Fibroblast of pulmonary artery (primary cell): ENCODE data around the gene MASP1.

Source experiments
- DNase-seq: peaks from one replicate; pipeline ENCODE4 v3.0.0-alpha.2; 2010; ENCODE audit warnings: low read depth
- H3K4me3 ChIP-seq: replicated peaks from 2 replicates; pipeline ENCODE4 v1.5.1; 2011; ENCODE audit warnings: low read depth, mild to moderate bottlenecking, control low read depth, low read length, moderate library complexity
- TF ChIP-seq, protein P1 (sequence below): IDR thresholded peaks from 2 replicates; pipeline ENCODE4 v1.5.1; 2011; ENCODE audit warnings: mild to moderate bottlenecking, control low read depth, low read length, inconsistent platforms; ENCODE audit errors: missing control alignments

Gene MASP1

DNA sequence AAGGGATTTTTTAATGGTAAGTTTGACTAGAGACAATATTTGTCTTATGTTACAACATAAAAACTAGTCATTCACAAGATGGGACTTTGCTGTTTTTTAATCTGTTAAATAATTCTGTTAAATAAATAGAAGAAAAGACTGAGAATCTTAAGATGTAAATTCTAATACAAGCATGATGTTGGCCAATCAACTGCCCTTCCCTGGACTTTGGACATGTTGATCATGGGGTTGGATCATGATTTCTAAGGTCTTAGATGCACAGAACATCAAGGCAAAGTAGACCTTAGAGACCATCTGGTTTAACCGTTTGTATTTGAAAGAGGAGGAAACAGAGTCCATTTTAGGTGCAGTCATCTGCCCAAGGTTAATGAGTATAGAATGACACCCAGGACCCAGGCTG, 10.9 kb downstream of the MASP1 start:
- DNase-seq, result no peak
- TF ChIP-seq, protein P1, sequence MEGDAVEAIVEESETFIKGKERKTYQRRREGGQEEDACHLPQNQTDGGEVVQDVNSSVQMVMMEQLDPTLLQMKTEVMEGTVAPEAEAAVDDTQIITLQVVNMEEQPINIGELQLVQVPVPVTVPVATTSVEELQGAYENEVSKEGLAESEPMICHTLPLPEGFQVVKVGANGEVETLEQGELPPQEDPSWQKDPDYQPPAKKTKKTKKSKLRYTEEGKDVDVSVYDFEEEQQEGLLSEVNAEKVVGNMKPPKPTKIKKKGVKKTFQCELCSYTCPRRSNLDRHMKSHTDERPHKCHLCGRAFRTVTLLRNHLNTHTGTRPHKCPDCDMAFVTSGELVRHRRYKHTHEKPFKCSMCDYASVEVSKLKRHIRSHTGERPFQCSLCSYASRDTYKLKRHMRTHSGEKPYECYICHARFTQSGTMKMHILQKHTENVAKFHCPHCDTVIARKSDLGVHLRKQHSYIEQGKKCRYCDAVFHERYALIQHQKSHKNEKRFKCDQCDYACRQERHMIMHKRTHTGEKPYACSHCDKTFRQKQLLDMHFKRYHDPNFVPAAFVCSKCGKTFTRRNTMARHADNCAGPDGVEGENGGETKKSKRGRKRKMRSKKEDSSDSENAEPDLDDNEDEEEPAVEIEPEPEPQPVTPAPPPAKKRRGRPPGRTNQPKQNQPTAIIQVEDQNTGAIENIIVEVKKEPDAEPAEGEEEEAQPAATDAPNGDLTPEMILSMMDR, result no peak
- H3K4me3 ChIP-seq, result no peak overlapping the region

DNA sequence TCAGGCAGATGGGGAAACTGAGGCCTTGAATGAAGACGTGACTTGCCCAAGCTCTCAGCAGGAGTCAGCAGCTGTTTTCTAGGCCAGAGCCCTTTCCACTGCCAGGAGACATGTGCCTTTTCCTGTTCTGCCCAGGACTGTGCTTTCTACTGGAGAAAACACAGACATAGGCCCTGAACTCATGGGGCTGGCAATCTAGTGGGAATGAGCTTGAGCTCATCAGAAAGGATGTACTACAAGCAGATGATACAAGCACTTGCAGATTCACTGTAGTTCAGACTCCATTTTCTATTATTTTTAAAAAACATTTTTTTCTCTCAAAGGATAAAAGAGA, 14.4 kb downstream of the MASP1 start:
- DNase-seq, result no peak
- no peak overlapping the region for H3K4me3 ChIP-seq
- TF ChIP-seq, protein P1, result no peak

DNA sequence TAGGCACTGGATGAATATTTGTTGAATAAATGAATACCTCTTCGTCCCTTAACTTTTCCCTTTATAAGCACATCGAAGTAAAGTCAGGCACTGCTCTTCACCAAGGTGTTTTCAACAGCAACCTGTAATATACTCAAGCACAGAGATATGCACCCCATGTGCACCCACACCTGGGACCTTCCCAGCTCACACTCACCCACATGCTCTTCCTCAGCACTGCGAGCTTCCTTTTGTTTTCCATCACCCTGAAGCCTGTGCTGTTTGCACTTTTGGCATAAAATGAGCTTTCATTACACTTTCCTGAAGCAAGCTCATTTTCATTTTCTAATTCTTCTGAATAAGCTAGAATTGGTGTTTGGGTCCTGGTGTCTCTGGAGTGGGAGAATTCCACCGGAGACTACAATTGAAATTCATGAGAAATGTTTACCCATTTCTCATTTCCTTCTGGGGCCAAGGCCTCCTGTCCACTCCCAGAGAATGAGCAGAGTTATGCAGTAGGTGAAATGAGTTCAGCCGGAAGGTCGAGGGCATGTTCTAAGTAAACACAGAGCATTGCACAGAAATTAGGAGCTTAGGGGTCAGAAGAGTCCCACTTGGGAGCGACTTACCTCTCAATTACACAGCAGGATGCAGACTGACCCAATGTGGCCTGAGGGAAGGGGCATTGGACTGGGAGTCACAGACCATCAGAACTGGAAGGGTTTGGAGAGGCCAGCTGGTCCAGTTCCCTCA, 15.0 kb downstream of the MASP1 start:
- TF ChIP-seq, protein P1, result no peak
- H3K4me3 ChIP-seq, result no peak overlapping the region
- DNase-seq, result no peak

DNA sequence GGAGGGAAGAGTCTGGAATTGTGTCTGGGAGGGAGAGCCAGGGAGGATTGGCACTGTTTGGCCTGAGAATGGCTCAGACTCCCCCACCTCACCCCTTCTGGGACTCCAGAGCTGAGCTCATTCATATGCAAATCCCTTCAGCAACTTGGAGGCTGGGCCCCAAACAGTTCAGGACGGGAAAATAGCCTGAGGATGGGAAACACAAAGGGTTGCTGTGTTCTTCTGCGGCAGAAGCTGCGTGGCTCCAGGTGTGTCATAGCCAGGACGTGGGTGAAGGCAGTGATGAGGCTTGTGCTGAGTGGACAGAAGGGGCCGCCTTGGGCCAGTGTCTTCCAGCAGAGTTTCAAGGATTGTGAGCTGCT, 16.6 kb downstream of the MASP1 start:
- no peak for DNase-seq
- H3K4me3 ChIP-seq, result no peak overlapping the region
- TF ChIP-seq, protein P1, result no peak

DNA sequence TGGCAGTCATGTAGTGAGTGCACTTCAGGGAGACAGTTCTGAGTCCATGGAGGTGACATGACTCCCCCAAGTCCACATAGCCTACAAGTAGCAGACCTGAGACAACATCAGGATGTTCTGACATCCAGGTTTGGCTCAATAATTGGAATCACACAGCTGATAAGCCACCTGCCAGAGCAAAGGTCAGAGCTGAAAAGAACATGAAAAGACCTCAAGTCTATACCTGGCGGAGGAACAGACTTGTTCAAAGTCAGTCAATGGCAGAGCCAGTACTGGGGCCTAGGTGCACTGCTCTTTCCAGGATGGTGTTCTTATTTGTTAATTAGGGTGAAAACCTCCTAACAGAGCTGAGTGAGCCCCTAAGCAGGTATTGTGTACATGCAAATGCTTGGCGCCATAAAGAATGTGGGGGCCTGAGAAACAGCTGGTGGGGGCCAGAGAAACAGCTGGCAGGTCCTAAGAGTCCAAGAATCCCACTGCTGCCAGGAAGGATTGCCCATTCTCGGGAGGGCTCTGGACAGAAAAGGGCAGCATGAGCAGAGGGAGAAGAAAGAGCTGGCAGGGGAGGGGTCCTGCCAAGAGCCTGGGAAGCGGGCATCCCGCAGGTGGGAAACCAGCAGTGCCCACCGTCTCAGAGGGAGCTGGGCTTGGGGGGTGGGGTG, 17.1 kb downstream of the MASP1 start:
- no peak for DNase-seq
- TF ChIP-seq, protein P1, result no peak
- no peak overlapping the region for H3K4me3 ChIP-seq

DNA sequence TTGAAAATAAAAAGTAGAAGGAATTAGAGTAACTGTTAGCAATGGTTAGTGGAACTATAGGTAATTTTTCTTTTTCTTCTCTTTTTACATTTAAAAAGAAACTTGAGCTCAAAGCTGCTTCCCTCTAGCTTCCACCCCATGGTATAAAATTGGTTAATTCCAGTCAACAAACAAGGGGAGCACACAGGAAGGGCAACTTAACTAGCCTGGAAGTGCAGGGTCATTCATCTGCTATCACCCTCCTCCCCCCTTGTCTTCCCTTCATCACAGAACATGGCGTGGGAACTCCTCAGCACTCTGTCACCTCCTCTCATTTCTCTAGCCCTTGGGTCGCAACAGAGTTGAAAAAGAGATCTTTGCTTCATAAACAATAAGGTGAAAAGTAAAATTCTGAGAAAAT, 20.0 kb downstream of the MASP1 start:
- DNase-seq, result no peak
- no peak overlapping the region for H3K4me3 ChIP-seq
- TF ChIP-seq, protein P1, result no peak

DNA sequence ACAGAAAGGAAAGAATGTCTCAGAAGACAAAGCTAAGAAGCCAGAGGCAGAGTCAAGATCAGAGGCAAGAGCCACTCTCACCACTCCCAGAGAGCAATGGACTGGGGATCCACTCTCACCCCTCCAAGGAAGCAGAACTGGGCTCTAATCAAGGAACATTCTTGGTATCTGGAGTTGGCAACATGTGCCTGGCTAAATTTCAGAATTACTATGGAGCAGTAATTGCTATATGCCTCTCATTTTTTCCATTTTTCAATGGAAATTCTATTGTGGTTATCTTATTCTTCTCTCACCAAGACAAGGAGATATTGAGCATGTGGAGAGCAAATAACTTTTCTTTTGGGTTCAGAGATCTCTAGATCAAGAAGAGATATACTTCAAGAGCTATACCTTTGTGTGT, 22.1 kb downstream of the MASP1 start:
- no peak for DNase-seq
- TF ChIP-seq, protein P1, result no peak
- no peak overlapping the region for H3K4me3 ChIP-seq
